GM18909 (cell line): ENCODE results near the gene PARP12.

ENCODE experiments used
- ATAC-seq: cut with Tn5 transposase; IDR thresholded peaks from one replicate; pipeline ENCODE4 v1.9.1; 2021; ENCODE audit warnings: mild to moderate bottlenecking; ENCODE audit not compliant: unreplicated experiment, poor library complexity

PARP12 gene

GRCh38 chr7:139976055-139976837 is 86.5 kb downstream of the PARP12 start:
- ATAC-seq, result no peak

DNA sequence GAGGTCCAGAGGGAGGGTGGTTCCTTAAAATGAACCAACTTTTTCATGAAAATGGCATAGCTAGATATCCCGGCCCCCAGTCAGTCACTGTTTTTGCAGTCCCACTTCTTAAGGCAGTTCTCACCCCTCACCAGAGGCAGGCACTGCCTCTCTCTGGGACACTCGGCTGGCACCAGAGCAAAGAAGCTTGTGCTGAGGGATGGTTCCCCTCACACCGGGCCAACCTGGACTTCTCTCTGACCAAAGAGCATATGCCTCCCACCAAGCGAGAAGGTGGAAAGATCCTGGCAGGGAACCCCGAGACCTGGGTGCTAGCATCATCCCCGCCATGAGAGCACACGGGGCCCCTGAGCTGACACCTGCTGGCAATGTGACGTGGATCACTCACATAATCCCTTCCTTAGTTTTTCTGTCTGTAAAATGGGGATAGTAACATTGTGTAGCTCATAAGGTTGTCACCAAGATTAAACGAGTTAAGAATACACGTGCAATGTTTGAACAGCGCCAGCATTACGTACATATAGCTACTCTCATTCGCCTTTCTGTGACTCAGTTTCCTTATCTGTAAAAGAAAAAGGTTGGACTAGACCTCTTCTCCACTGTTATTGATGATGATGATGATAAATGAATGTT is 88.5 kb downstream of the PARP12 start:
- no peak for ATAC-seq
